Endothelial cell (in vitro differentiated cells): ENCODE results near the gene SGPL1. TPM values are rescaled to one million over a fixed set of nuclear protein-coding genes. Genes with fewer than 3 reads are reported as not detected.

Experiments
- DNase-seq: peaks from one replicate; pipeline ENCODE4 v3.0.0; 2021; ENCODE audit warnings: low spot score
- H3K27ac Mint-ChIP-seq: one replicate; pipeline ENCODE4 v1.8.0; 2021; ENCODE audit warnings: mixed read lengths, inconsistent platforms; ENCODE audit not compliant: unreplicated experiment
- H3K27me3 Mint-ChIP-seq: one replicate; pipeline ENCODE4 v1.8.0; 2021; ENCODE audit warnings: mild to moderate bottlenecking, moderate library complexity, mixed read lengths, inconsistent platforms; ENCODE audit not compliant: unreplicated experiment
- H3K36me3 Mint-ChIP-seq: one replicate; pipeline ENCODE4 v1.8.0; 2021; ENCODE audit warnings: mild to moderate bottlenecking, low read depth, mixed read lengths, inconsistent platforms; ENCODE audit not compliant: unreplicated experiment
- H3K4me1 Mint-ChIP-seq: one replicate; pipeline ENCODE4 v1.8.0; 2021; ENCODE audit warnings: mild to moderate bottlenecking, mixed read lengths, inconsistent platforms; ENCODE audit not compliant: unreplicated experiment
- H3K4me3 Mint-ChIP-seq: one replicate; pipeline ENCODE4 v1.8.0; 2021; ENCODE audit warnings: mild to moderate bottlenecking, mixed read lengths, inconsistent platforms; ENCODE audit not compliant: unreplicated experiment
- H3K9me3 Mint-ChIP-seq: one replicate; pipeline ENCODE4 v1.8.0; 2021; ENCODE audit warnings: mixed read lengths, inconsistent platforms; ENCODE audit not compliant: unreplicated experiment
- total RNA-seq: library from RNA; stranded (reverse); fragmentation: NEBNext Ultra II Directional; extraction: Animal tissue kit (Norgen Biotek cat#: 25700); gene quantifications from one replicate; pipeline ENCODE4 v1.2.1, GENCODE V29; 2021; ENCODE audit not compliant: unreplicated experiment
- TF ChIP-seq, protein P1 (sequence below): fragments of 200-600 bp; sonication (generic); IDR thresholded peaks from one replicate; pipeline ENCODE4 v1.5.0; 2021; ENCODE audit warnings: antibody characterized with exemption; ENCODE audit not compliant: unreplicated experiment

SGPL1 gene
- total RNA-seq, 1 donor from 2014 or later: 59.0 TPM

DNA sequence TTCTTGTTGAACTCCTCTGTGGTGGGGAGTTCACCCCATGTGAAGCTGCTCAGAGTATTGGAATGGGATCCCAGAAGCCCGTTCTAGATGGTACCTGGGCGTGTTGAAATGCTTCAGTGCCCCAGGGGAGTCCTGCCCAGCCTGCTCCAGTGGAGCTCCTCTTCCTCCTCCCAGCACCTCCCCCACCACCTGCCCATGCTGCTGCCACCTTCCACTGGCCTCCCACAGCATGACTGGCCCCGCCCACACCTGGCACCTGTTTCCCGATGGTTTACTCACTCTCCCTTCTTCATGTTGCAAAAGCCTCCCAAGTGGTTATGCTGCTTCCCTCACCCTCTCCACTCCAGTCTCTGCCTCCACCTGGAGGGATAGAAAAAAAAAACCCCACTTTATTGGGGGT, 104.8 kb downstream of the SGPL1 start:
- no peak overlapping the region for H3K4me3 Mint-ChIP-seq
- no peaks in the 10 kb centered on the region for H3K27me3 Mint-ChIP-seq
- no peak for DNase-seq
- H3K36me3 Mint-ChIP-seq: no peaks in the 10 kb centered on the region
- H3K9me3 Mint-ChIP-seq: no peaks in the 10 kb centered on the region
- H3K27ac Mint-ChIP-seq: no peak overlapping the region
- TF ChIP-seq, protein P1, sequence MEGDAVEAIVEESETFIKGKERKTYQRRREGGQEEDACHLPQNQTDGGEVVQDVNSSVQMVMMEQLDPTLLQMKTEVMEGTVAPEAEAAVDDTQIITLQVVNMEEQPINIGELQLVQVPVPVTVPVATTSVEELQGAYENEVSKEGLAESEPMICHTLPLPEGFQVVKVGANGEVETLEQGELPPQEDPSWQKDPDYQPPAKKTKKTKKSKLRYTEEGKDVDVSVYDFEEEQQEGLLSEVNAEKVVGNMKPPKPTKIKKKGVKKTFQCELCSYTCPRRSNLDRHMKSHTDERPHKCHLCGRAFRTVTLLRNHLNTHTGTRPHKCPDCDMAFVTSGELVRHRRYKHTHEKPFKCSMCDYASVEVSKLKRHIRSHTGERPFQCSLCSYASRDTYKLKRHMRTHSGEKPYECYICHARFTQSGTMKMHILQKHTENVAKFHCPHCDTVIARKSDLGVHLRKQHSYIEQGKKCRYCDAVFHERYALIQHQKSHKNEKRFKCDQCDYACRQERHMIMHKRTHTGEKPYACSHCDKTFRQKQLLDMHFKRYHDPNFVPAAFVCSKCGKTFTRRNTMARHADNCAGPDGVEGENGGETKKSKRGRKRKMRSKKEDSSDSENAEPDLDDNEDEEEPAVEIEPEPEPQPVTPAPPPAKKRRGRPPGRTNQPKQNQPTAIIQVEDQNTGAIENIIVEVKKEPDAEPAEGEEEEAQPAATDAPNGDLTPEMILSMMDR: no peak
- H3K4me1 Mint-ChIP-seq: no peaks in the 10 kb centered on the region

DNA sequence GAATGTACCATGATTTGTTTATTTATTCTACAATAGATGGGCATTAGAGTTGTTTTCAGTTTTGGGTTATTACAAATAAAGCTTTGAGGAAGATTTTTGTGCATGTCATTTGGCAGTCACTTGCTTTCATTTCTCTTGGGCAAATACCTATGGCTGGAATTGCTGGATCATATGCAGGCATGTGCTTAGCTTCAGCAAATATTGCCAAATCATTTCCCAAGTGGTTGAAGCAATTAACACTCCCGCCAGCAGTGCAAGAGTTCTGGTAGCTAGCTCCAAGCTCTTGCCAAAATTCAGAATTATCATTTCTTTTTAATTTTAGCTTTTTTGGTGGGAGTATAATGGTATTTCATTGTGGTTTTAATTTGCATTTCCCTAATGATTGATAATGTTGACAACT, 105.5 kb downstream of the SGPL1 start:
- Mint-ChIP-seq H3K27me3 (no peaks in the 10 kb centered on the region), H3K4me1 (no peaks in the 10 kb centered on the region)
- TF ChIP-seq, protein P1: no peak

DNA sequence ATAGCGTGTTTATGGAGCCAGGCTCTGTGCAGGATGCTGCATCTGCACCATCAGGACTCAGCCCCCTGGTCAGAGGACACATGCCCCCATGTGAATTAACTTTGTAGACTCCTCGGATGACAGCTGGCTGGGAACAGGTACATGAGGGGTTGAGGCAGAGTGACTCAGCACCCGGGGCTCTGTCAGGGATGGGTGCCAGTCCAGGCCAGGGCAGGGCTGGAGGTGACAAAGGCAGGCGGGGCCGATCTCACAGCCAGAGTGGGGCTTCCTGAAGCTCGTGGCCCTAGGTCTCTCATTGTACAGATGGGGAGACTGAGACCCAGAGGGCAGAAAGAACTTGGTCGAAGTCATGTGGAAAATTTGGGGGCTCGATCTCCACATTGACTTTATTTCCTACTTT, 107.9 kb downstream of the SGPL1 start:
- no peaks in the 10 kb centered on the region for H3K36me3 Mint-ChIP-seq
- H3K4me1 Mint-ChIP-seq: no peaks in the 10 kb centered on the region
- H3K9me3 Mint-ChIP-seq: no peaks in the 10 kb centered on the region
- peaks cover 7% of the 10 kb centered on the region for H3K27me3 Mint-ChIP-seq
- TF ChIP-seq, protein P1: no peak
- no peak overlapping the region for H3K4me3 Mint-ChIP-seq
- no peak overlapping the region for H3K27ac Mint-ChIP-seq
- no peak for DNase-seq

More for the DNA sequence above, 105.5 kb downstream of the SGPL1 start:
- no peak overlapping the region for H3K27ac Mint-ChIP-seq
- H3K9me3 Mint-ChIP-seq: no peaks in the 10 kb centered on the region
- no peak overlapping the region for H3K4me3 Mint-ChIP-seq
- no peaks in the 10 kb centered on the region for H3K36me3 Mint-ChIP-seq
- no peak for DNase-seq

DNA sequence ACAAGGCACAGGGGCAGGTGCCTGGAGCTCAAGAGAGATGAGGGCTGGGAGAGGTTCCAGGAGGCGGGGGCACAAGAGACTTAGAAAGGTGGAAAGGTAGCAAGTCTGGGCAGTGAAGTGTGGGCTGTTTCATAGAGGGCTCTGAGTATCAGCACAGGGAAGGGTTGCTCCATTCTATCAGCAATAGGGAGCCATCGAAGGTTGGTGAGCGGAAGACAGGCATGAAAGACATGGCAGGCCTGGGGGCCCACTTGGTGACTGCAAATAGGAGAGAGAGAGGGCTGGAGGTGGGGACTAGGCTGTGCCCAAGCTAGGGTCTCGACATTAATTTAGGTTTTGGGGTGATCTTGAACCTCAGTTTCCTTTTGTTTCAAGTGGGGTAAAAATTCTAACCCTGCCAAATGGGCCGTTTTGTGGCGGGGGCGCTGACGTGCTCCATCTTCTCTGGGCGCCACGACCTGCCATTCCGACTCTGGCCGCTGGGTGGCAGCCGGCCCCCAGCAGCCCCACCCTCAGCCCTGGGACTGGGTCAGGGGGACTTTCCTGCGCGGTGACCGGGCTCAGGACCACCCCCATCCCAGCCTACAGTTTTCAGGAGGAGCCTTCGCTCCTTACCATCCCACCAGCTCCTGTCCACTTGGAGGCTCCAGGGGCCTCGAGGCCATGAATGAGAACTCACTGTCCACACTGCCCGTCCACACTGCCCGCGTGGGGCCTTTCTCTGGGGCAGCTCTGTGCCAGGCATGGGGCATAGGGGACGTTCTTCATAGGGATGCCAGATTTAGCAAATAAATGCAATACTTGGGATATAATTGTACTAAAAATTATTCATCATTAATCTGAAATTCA, 109.9 kb downstream of the SGPL1 start:
- no peaks in the 10 kb centered on the region for H3K9me3 Mint-ChIP-seq
- H3K36me3 Mint-ChIP-seq: no peaks in the 10 kb centered on the region

More for the DNA sequence above, 109.9 kb downstream of the SGPL1 start:
- Mint-ChIP-seq H3K4me3 (no peak overlapping the region), H3K27me3 (peaks cover 7% of the 10 kb centered on the region), H3K4me1 (no peaks in the 10 kb centered on the region), H3K27ac (no peak overlapping the region)
- DNase-seq: peak; percentile 73
- TF ChIP-seq, protein P1: peak; percentile 98
